ENCODE data around the gene FAM13A.

DNA sequence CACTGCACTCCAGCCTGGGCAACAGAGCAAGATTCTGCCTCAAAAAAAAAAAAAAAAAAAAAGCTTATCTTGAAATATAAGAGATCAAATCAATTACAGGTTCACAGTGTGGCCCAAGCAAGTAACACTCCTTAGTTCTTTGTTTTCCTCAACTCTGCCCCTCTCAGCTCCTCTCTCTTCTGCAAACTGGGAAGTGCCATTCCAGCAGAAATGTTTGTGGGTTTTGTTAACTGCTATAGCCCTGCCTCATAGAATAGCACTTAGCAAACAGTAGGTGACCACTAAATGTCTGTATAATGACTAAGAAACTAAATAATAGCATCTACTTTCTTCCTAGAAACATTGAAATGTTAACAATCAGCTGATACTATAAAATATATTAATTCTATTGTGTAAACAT lies 199.4 kb downstream of the FAM13A start:
- TF ChIP-seq, protein P1, sequence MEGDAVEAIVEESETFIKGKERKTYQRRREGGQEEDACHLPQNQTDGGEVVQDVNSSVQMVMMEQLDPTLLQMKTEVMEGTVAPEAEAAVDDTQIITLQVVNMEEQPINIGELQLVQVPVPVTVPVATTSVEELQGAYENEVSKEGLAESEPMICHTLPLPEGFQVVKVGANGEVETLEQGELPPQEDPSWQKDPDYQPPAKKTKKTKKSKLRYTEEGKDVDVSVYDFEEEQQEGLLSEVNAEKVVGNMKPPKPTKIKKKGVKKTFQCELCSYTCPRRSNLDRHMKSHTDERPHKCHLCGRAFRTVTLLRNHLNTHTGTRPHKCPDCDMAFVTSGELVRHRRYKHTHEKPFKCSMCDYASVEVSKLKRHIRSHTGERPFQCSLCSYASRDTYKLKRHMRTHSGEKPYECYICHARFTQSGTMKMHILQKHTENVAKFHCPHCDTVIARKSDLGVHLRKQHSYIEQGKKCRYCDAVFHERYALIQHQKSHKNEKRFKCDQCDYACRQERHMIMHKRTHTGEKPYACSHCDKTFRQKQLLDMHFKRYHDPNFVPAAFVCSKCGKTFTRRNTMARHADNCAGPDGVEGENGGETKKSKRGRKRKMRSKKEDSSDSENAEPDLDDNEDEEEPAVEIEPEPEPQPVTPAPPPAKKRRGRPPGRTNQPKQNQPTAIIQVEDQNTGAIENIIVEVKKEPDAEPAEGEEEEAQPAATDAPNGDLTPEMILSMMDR (IDR thresholded peaks at IDR 0.05): no peak
- no peak for TF ChIP-seq ZFX (IDR thresholded peaks at IDR 0.05; ENCODE audit: borderline replicate concordance)
